ENCODE measurements around the gene TPCN2. TPM values are rescaled to one million over a fixed set of nuclear protein-coding genes. Genes with fewer than 3 reads are reported as not detected.

The TPCN2 gene
- total RNA-seq, 4 donors from 2014 or later = 1.4 to 4.1 (median 3.3) TPM

DNA sequence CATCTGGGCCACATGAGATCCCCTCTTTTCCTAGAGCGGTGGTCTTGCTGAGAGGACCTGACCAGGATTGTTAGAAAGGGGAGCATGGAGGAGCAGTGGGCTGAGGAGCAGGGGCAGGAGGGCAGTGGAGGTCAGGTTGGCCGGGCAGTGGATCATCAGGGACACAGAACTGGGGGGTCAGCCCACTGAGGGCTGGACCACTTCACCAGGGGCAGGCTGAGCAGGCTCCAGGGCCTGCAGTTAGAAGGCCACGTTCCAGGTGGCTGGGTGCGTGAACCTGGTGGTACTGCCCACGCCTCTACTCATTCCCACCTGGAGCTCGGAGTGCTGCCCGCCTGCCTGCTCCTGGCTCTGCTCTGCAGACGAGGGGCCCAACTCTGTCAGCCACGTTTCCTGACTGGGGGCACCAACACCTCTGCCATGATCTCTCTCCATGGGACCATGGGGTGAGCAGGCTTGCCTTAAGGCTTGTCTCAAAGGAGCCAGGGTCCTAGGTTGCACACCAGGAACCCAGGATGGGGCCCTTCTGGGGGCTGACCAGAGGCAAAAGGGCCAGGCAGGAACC lies 45.3 kb upstream of the TPCN2 start:
- no peak for ATAC-seq
- Histone ChIP-seq H3K9me3 (no peaks in the 10 kb centered on the region), H3K4me1 (no peaks in the 10 kb centered on the region), H3K27me3 (peaks cover 0 to 9% (median 5%) of the 10 kb centered on the region in 3 donors), H3K4me3 (no peak overlapping the region), H3K27ac (no peak overlapping the region), H3K36me3 (no peaks in the 10 kb centered on the region)
- no peak for DNase-seq
- in situ Hi-C loops (cut with MboI; ENCODE audit: low sequenced_read_pairs in 4 of 4) (no loop called here), intact Hi-C loops (cut with DNase I; ENCODE audit: low total_unique reads) (no loop called here)
- no peak for TF ChIP-seq POLR2A (IDR thresholded peaks at IDR 0.05)
- TF ChIP-seq, protein P1, sequence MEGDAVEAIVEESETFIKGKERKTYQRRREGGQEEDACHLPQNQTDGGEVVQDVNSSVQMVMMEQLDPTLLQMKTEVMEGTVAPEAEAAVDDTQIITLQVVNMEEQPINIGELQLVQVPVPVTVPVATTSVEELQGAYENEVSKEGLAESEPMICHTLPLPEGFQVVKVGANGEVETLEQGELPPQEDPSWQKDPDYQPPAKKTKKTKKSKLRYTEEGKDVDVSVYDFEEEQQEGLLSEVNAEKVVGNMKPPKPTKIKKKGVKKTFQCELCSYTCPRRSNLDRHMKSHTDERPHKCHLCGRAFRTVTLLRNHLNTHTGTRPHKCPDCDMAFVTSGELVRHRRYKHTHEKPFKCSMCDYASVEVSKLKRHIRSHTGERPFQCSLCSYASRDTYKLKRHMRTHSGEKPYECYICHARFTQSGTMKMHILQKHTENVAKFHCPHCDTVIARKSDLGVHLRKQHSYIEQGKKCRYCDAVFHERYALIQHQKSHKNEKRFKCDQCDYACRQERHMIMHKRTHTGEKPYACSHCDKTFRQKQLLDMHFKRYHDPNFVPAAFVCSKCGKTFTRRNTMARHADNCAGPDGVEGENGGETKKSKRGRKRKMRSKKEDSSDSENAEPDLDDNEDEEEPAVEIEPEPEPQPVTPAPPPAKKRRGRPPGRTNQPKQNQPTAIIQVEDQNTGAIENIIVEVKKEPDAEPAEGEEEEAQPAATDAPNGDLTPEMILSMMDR (IDR thresholded peaks at IDR 0.05 in 4 of 5, conservative IDR thresholded peaks at IDR 0.05 in 1 of 5) = no peak

DNA sequence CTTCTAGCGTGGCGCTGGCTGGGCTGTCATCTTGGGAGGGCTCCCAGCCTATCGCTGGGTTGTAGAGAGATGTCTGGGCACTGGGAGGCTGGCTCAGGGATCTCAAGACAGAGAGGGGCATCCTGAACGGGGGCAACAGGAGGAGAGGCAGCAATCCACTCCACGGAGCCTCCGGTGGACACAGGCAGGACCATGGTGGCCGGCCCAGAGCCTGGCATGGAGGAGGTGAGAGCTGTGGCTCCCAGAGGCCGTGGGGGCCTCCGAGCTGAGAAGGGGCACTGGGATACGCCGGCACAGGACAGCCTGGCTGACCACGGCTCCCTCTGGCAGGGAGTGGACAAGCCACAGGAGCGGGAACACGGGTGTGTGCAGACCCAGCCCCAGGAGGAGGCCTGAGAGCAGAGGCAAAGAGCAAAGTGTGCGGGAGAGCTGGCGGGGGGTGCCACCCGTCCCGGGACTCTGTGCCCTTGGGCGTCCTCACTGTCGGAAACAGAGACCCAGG lies 44.8 kb upstream of the TPCN2 start:
- DNase-seq (no peak), ATAC-seq (no peak)
- in situ Hi-C loops (cut with MboI; ENCODE audit: low sequenced_read_pairs in 4 of 4) (no loop called here), intact Hi-C loops (cut with DNase I; ENCODE audit: low total_unique reads) (no loop called here)
- no peak overlapping the region for H3K4me3 ChIP-seq
- no peak overlapping the region for H3K27ac ChIP-seq
- no peaks in the 10 kb centered on the region for H3K36me3 ChIP-seq
- TF ChIP-seq, protein P1 (IDR thresholded peaks at IDR 0.05 in 4 of 5, conservative IDR thresholded peaks at IDR 0.05 in 1 of 5) = no peak
- TF ChIP-seq POLR2A (IDR thresholded peaks at IDR 0.05) = no peak
- peaks cover 0 to 9% (median 6%) of the 10 kb centered on the region in 3 donors for H3K27me3 ChIP-seq
- H3K9me3 ChIP-seq = no peaks in the 10 kb centered on the region
- H3K4me1 ChIP-seq = no peaks in the 10 kb centered on the region

DNA sequence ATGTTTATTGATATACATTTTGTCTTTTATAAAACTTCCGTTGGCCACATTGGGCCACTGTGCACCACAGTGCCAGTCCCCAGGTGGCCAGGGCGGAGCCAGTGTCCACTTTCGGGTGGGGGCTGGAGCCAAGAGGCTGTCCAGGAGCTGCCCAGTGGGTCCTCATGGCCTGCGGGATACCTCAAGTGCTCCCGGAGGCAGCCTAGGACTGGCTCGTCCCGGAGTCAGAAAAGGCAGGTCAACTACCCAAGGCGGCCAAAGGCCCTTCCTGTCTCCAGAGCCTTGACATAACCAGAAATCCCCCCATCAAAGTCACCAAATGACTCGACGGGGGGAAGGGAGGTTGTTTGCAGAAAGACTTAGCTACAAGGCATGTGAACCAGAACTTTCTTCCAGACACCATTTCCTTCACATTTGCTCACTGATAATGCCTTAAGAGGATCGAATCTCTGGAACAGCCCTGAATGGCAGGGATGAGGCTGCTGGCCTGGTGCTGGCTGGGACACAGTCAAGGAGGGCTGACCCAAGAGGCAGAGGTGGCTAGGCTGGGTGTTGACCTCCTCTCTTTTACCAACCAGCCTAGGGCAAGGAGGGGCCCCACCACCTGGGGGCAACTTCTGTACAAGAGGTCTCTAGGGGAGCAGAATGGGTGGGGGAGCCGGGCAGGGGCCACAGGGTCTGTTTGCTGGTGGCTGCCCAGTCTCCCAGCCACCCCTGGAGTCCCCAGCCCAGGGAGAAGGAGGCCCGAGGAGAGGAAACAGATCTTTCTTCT lies 44.1 kb upstream of the TPCN2 start:
- Histone ChIP-seq H3K27ac (no peak overlapping the region), H3K4me3 (no peak overlapping the region), H3K36me3 (no peaks in the 10 kb centered on the region), H3K27me3 (peaks cover 0 to 9% (median 9%) of the 10 kb centered on the region in 3 donors), H3K4me1 (no peaks in the 10 kb centered on the region), H3K9me3 (no peaks in the 10 kb centered on the region)
- TF ChIP-seq POLR2A (IDR thresholded peaks at IDR 0.05) = no peak
- TF ChIP-seq, protein P1 (IDR thresholded peaks at IDR 0.05 in 4 of 5, conservative IDR thresholded peaks at IDR 0.05 in 1 of 5) = no peak
- ATAC-seq (no peak), DNase-seq (no peak)
- intact Hi-C loops (cut with DNase I; ENCODE audit: low total_unique reads) (no loop called here), in situ Hi-C loops (cut with MboI; ENCODE audit: low sequenced_read_pairs in 4 of 4) (no loop called here)

DNA sequence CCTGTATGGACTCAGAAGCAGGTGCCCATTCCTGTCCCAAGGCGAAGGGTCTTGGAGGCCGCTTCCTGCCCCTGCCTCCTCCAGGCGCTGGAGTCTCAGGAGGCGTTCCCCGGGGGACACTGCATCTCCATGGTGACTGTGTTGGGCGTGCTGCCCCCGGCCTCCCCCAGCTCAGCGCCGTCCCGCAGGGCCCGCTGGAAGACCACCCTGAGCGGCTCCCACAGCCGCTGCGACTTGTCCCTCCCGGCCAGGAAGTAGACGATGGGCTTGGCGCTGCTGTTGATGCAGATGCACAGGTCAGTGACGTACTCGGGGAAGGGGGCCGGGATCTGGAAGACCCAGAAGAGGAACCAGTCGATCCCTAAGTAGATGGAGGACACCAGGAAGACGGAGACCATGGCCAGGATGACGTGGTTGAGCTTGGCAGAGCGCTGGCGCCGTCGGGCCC lies 43.5 kb upstream of the TPCN2 start:
- no peaks in the 10 kb centered on the region for H3K4me1 ChIP-seq
- TF ChIP-seq, protein P1 (IDR thresholded peaks at IDR 0.05 in 4 of 5, conservative IDR thresholded peaks at IDR 0.05 in 1 of 5) = no peak
- no peak for TF ChIP-seq POLR2A (IDR thresholded peaks at IDR 0.05)
- H3K9me3 ChIP-seq = no peaks in the 10 kb centered on the region
- intact Hi-C loops (cut with DNase I; ENCODE audit: low total_unique reads) = no loop called here
- peaks cover 0 to 12% (median 9%) of the 10 kb centered on the region in 3 donors for H3K27me3 ChIP-seq
- DNase-seq = no peak
- in situ Hi-C loops (cut with MboI; ENCODE audit: low sequenced_read_pairs in 4 of 4) = no loop called here
- no peak overlapping the region for H3K27ac ChIP-seq
- no peaks in the 10 kb centered on the region for H3K36me3 ChIP-seq
- H3K4me3 ChIP-seq = no peak overlapping the region
- ATAC-seq = no peak

All from gastrocnemius medialis (tissue), 4 donors.